GM13977 (cell line): ENCODE data around the gene URB1.
"Not testable (repeated sequence)": the region's sequence is repeated elsewhere in the genome, so short reads cannot be mapped to it uniquely, and the experiment has no call there.

Experiments used
- DNase-seq: peaks from one replicate; pipeline ENCODE4 v3.0.0; 2012; ENCODE audit warnings: low spot score
- in situ Hi-C: fragments of 300-500 bp; cut with MboI; formaldehyde crosslinking; loops from one replicate; pipeline ENCODE4 v1.12.0; 2022; ENCODE audit warnings: low sequenced_read_pairs, low pct_unique_long_range_greater_than_20kb, mixed read lengths, inconsistent platforms; ENCODE audit not compliant: unreplicated experiment
- TF ChIP-seq, protein P1 (sequence below): IDR thresholded peaks from 2 replicates; pipeline ENCODE4 v1.5.1; 2012; ENCODE audit warnings: mild to moderate bottlenecking, control low read depth; ENCODE audit not compliant: insufficient read depth; ENCODE audit errors: extremely low read depth, missing control alignments

Gene URB1, protein sequence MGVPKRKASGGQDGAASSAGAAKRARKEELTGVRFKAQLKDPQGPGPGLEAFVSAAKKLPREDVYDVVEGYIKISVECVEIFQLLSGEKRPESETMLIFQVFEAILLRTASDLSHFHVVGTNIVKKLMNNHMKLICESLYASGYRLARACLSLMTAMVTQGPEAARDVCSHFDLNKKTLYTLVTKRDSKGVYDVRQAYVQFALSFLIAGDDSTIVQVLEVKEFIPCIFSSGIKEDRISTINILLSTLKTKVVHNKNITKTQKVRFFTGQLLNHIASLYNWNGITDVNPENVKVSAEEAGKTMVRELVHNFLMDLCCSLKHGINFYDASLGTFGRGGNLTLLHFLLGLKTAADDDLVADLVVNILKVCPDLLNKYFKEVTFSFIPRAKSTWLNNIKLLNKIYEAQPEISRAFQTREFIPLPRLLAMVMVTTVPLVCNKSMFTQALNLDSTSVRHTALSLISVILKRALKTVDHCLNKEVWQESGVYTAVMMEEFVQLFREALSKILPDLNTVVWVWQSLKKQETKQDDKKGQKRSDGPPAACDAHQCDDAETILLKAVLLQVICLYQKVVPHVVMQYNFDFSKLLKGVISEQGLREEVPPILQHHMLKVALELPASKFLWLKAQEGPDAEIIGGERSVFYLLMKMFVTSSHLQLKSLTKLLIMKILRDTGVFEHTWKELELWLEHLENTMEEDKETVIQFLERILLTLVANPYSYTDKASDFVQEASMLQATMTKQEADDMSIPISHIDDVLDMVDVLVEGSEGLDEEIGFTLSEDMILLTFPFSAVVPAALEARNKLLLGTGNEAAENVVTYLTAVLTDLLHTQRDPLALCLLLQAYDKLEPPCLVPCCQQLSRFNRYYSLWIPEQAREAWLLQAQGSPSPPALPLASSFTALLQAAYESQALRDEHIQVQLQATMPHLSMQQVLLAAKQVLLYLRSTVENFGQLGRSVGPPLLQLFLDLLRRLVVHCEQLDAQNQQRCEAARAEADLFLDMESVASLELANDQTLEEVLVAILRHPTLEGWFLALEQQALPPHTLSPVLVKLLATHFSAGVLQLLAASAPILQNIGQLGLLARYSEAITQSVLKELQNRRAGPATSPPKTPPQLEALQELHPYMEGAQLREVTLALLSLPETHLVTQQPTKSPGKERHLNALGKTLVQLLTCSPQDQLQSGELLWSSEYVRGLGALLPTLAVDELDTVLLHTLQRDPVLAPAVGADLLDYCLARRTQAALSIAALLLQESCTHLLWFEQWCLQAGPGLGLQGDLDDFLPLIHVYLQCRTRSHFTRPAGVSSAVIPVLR (N-terminal part only)

DNA sequence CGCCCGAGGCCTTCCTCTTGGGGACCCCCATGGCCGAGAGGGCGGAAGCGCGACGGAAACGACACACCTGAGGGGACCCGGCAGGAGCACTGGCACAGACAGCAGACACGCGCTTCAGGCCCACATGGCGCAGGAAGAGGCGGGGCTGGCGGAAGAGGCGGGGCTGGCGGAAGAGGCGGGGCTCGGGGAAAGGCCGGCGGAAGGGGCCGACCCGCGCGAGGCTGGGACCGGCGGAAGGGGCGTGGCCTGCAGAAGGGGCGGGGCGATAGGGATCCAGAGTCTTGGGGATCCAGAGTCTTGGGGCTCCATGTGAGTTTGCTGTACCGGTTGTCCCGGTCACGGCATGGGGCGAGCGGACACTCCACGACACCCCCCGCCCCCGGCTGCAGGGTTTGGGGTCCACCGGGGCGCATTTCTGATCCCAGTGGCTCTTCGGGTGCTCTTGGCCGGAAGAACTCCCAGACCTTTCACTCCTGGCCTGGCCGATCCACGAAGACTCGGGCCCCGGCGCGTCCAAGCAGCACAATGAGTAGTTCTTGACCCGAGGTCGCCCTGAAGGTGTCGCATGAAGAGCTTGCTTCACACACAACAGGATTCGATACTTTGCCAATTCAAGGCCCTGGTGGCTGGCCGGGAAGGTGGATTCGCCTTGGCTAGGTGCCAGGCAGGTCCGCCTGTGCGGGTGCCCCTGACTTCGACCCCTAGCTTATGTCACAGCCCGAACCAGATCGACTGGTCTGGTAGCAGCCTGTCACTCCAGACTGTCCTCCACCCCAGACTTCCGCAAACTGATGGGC lies at the start of gene URB1:
URB1 (minus strand) TSS at position 133 of the 797 bp plus-strand sequence; CDS start at position 31, 102 bp downstream.
- peak; percentile 96 for DNase-seq
- in situ Hi-C loops: no loop called here
- TF ChIP-seq, protein P1, sequence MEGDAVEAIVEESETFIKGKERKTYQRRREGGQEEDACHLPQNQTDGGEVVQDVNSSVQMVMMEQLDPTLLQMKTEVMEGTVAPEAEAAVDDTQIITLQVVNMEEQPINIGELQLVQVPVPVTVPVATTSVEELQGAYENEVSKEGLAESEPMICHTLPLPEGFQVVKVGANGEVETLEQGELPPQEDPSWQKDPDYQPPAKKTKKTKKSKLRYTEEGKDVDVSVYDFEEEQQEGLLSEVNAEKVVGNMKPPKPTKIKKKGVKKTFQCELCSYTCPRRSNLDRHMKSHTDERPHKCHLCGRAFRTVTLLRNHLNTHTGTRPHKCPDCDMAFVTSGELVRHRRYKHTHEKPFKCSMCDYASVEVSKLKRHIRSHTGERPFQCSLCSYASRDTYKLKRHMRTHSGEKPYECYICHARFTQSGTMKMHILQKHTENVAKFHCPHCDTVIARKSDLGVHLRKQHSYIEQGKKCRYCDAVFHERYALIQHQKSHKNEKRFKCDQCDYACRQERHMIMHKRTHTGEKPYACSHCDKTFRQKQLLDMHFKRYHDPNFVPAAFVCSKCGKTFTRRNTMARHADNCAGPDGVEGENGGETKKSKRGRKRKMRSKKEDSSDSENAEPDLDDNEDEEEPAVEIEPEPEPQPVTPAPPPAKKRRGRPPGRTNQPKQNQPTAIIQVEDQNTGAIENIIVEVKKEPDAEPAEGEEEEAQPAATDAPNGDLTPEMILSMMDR: no peak

DNA sequence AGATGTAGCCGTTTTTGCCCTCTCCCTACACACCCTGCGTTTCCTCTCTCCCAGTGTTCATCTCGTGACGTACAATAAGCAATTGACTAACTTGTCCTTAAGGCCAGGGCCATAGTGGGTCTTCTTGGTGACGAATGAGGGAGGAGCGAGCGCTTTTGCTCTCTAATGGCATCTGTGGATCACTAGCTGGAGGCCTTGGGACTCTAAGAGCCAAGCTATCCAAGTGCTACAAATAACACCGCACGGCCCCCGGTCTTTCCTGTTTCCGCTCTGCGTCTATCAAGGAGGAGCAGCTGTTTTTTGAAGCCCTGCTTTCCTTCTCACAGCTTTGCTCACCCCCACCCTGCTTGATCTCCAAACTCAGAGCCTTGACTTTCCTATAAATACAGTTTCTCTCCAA lies 44.9 kb upstream of the URB1 start:
- TF ChIP-seq, protein P1: no peak
- no peak for DNase-seq
- in situ Hi-C loops: no loop called here

DNA sequence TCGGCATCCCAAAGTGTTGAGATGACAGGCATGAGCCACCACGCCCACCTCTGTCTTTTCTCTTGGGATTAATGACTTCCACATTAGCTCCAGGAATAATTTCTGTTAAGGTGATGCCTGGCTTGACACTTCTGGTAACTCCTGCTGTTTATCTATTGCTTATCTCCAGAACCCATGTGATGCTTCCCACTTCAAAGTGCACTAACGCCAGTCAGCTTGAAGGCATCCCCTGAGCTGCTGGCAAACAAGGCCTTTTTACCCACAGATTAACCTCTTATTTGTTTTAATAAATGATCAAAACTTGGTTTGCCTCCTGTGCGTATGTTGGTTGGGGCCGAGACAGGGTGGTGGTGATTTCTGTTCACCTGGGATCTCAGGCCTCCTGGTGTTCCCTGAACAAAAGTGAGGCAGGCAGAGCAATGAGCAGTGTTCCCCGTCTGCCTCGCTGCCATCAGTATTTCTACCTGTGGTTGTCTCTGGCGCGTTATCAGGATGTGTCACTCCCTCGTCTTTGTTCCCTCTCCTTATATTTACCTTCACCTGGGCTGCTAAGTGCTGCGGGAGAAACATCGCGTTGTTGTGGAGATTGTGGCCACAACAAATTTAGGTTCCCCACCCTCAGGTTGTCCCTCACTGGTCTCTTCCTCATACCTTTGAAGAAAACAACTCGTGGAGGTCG lies 40.3 kb upstream of the URB1 start:
- DNase-seq, in situ Hi-C loops: not testable (repeated sequence)

DNA sequence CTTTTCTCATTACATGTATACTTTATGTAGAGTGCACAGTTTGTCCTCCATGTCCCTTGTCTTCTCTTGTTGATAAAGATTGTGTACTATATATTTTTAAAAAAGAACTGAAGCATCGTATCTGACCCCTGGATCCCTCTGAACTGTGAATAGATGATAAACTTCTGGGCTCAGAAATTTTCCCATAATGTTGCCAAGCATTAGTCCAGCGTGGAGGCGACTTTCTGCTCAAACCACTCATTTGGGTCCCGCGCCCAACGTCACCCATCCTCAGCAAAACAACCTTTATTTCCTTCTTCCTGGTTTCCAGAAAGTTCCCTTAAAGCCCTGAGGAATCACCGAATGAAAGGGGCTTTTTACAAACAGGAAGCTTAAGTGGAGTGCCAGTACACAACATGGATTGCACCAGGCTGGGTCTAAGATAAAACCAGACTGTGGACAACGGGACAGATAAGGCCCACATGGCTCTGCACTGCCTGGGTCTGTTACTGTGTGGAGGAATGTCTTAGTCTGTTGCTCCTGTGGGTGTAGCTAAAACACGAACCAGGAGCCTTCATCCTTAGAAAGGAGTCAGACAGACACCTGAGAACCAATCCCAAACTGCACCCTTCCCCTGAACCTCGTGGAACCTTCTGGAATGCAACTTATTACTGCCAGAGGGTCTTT lies 35.3 kb upstream of the URB1 start:
- TF ChIP-seq, protein P1: no peak
- in situ Hi-C loops: no loop called here
- no peak for DNase-seq

DNA sequence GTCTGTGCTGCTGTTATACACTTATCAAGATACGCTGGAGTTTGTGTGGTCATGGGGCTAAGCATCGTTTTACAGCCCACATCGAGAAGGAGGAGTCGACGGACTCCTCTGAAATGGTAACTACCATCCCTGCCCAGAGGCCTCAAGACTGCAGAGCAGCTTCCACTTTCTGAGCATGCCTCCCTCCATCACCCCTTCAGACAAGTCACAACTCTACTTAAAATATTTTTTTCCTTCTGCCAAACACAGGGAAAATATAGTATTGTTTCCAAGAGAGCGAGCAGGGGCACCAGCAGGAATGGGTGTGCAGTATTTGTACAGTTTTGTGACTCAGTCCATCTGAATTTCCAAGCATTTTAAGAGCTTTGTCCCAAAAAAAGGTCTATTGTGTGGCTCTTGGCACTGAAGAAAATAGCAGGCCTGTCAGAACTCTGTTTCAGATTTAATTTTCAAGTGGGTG lies 33.8 kb upstream of the URB1 start:
- in situ Hi-C loops: no loop called here
- TF ChIP-seq, protein P1: no peak
- no peak for DNase-seq
